SKM-1 treated with dmso at 0.1 percent for 144 hours (cell line): ENCODE results near the gene ZNF26.
"Not testable (repeated sequence)": the region's sequence is repeated elsewhere in the genome, so short reads cannot be mapped to it uniquely, and the experiment has no call there.

Experiments used
- DNase-seq: peaks from one replicate; lab custom pipeline; 2025; ENCODE audit not compliant: unreplicated experiment; lab: John Stamatoyannopoulos, UW

Gene ZNF26, protein sequence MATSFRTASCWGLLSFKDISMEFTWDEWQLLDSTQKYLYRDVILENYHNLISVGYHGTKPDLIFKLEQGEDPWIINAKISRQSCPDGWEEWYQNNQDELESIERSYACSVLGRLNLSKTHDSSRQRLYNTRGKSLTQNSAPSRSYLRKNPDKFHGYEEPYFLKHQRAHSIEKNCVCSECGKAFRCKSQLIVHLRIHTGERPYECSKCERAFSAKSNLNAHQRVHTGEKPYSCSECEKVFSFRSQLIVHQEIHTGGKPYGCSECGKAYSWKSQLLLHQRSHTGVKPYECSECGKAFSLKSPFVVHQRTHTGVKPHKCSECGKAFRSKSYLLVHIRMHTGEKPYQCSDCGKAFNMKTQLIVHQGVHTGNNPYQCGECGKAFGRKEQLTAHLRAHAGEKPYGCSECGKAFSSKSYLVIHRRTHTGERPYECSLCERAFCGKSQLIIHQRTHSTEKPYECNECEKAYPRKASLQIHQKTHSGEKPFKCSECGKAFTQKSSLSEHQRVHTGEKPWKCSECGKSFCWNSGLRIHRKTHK

DNA sequence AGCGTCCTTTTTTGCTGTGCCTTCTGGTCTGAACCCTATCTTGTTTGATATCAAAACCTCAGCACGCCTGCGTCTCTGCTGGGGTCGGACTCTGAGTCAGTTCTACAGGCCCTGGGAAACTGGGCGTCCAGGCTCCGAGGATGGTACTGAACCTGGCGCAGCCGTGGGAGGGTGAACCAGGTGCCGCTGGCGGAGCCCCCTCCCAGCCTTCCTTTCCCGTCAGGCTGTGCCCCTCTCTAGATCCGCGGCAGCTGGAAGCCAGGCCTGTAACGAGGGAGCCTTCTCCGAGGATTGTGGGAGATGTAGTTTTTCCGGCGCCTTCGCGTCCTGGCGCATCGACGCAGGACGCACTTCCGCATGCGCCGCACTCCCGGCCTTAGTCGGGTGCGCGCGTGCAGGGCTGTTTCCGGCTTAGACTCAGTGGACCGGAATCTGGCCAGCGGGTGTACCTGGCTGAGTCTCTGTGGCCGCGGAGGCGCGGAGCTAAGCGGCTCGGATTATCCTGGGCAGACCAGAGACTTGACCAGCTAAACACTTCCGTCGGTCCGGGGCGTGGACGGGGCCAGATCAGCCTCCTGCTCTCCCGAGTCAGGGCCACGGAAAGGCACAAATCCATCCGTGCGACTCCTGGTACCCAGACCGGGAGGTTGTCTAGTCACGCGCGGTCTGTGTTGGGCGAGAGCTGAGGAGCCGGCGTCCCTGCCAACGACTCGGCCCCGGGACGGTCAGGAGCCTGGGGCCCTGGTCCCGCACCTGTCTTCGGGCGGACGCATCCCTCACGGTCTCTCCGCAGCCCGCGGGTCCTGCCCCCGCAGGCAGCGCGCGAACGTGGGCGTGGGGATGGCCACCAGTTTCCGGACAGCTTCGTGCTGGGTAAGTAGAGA, at the start of gene ZNF26:
Gene ZNF26, plus strand, starts transcription at position 367 of the 884 bp plus-strand sequence. Its CDS starts 474 bp downstream, at position 841.
- peak; percentile 60 for DNase-seq

DNA sequence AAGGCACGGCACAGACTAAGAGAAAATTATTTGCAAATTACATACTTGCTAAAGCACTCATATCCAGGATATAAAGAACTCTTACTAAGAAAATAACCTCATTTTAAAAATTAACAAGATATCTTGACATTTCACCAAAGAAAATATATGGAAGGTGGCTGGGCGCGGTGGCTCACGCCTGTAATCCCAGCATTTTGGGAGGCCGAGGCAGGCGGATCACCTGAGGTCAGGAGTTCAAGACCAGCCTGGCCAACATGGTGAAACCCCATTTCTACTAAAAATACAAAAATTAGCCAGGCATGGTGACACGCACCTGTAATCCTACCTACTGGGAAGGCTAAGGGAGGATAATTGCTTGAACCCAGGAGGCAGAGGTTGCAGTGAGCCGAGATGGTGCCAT, 49.2 kb upstream of the ZNF26 start:
- not testable (repeated sequence) for DNase-seq

DNA sequence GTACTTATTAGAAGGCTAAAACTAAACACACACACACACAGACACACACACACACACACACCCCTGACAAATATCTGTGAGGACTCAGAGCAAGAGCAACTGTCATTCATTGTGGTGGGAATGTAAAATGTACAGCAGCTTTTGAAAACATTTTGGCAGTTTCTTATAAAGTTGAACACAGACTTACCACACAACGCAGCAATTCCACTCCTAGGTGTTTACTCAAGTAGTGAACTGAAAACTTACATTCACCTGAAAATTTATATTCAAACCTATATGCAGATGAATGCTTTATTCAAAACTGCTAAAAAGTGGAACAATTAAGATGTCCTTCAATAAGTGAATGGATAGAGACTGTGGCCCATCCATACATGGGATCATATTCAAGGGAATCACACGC, 48.7 kb upstream of the ZNF26 start:
- DNase-seq = no peak

DNA sequence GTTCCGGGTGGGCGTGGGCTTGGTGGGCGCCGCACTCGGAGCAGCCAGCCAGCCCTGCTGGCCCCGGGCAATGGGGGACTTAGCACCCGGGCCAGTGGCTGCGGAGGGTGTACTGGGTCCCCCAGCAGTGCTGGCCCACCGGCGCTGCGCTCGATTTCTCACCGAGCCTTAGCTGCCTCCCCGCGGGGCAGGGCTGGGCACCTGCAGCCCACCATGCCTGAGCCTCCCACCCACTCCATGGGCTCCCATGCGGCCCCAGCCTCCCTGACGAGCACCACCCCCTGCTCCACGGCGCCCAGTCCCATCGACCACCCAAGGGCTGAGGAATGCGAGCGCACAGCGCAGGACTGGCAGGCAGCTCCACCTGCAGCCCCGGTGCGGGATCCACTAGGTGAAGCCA, 47.4 kb upstream of the ZNF26 start:
- DNase-seq = not testable (repeated sequence)

DNA sequence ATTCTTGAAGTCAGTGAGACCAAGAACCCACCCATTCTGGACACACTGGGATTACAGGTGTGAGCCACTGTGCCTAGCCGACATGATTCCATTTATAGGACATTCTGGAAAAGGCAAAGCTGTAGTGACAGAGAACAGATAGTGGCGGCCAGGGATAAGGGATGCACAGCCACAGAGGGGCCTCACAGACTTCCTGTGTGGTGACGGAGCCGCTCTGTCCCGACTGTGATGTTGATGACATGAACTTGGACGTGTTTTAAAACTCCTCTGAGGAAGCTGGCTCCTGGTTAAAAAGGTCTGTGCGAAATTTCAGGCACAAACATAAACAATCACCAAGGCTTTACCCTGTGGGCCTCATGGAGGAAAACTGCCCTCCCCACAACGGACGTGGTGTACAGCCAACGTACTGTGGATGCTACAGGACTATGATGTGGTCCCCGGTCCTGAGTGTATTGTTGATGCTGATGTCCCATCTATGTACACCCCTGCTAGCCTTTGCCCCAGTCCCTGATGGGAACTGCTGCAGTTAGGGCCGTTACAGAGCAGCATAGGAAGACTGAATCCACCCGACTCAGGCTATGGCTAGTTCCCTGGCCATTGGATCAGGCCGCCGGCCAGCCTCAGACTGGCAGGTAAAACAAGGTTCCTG, 46.0 kb upstream of the ZNF26 start:
- DNase-seq = no peak

DNA sequence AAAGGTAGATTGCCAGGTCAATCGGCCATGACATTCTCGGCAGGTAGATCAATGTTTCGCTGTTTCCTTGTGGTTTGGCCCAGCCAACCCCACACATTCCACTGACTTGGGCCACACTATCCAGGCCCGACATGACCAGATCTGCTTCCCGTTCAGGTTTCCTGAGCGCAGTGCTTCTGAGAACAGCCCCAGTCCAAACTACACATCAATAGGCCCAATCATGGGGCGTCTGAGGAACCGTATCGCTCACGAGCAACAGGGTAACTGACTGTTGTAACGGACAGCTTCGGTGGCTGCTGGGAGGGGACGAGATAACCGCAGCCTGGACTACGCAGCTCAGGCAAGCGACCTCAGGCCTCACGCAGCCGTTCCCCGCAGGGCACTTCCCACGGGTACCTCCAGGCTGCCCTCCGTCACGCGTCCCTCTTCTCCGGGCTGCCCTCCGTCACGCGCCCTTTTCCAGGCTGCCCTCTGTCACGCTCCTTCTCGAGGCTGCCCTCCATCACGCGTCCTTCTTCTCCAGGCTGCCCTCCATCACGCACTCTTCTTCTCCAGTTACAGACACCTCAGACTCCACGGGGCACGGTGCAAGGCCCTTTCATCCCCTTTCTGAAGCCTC, 44.7 kb upstream of the ZNF26 start:
- no peak for DNase-seq

DNA sequence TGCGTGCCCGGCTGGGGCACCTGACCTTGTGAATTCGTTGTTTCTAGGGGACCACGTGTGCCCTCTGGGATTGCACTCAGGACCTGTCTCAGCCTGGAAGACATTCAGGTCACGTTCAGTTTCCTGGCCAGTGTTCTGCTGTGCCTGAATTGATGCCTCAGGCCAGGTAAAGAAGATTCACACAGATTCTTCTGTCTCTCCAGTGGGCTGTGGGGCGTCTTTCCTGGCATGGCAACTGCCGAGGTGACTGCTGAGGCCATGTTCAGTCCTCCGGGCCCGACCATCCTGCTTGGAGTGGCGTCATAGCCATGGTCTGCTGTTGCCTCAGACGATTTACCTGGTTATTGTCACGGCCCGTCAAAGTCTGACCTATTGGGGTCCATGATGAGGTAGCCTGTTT, 43.6 kb upstream of the ZNF26 start:
- no peak for DNase-seq

DNA sequence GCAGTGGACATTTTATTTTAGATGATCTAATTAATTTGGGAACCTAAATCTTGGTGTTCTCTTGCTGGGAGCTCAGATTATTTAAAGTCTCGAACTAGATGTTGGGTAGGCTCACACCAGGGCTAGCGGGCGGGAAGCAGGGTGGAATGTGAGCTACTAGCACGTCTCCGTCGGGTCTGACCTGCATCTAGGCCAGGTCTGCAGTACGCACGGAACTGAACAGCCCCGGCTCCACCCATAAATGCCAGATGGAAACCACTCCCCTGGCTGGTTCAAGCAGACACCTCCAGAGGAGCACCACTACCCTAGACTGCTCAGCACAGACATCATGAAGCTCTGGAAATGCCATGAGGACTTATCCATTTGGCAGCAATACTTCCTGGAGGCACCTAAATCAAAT, 40.4 kb upstream of the ZNF26 start:
- no peak for DNase-seq

DNA sequence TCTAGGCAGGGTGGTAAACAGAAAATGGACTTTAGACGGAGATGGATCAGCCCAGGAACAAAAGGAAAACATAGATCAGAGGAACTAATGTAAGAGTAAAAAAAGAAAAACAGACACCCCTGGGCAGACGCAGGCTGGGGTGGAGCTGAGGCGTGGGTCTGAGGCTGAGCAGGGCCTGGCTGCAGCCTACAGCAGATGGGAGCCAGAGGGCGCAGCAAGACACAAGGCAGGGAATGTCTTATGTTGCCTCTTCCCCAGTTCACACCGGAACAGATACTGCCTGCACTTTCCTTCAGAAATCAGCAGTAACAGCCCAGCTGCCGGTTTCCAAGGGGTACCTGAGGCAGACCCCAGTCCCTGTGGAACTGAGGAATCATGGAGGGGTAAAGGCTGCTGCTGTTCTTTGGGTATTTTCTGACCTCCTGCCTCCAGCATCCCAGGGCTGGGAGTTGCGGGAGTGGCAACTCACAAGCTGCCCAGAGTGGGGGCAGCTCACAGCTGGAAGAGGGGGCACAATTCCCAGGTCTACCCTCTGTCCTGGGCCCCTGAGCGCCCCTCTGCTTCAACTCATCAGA, 39.8 kb upstream of the ZNF26 start:
- no peak for DNase-seq

DNA sequence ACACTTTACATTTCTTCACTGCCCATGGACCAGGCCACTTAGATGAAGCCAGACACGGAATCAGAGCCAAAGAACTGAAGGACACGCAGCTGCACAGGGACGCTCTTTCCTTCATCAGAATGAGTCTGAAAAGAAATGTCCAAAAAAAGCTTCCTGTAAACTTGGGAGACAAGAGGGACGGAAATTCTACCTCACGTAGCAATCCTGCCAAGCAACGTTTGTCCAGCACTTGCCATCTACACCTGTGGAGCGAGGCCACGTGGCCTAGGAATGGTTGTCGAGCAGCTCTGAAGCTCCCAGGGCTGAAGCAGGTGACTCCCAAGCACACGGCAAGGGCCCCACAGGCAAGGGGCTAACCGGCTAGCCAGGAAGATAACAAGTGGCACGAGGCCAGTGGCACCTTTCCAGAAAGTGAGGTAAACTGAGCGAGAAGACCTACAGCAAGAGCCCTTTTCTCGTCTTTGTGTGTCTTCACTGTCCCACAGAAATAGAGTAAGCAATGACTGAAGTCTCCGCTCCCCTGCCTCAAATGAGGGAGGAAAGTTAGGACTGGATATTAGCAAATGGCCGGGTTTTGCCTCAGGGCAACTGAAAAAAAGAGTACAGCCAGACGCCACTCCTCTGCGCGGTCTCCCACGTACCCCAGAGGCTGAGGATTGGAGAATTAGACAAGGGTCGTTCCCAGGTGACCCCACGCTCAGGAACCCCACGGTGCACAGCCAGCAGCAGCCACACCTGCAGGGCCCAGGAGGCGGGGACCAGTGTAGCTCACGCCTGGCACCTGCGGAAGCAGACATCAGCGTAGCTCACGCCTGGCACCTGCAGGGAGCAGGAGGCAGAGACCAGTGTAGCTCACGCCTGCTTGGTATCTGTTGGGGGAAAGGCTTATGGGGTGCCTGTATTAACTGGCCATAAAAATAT, 37.8 kb upstream of the ZNF26 start:
- DNase-seq = no peak

DNA sequence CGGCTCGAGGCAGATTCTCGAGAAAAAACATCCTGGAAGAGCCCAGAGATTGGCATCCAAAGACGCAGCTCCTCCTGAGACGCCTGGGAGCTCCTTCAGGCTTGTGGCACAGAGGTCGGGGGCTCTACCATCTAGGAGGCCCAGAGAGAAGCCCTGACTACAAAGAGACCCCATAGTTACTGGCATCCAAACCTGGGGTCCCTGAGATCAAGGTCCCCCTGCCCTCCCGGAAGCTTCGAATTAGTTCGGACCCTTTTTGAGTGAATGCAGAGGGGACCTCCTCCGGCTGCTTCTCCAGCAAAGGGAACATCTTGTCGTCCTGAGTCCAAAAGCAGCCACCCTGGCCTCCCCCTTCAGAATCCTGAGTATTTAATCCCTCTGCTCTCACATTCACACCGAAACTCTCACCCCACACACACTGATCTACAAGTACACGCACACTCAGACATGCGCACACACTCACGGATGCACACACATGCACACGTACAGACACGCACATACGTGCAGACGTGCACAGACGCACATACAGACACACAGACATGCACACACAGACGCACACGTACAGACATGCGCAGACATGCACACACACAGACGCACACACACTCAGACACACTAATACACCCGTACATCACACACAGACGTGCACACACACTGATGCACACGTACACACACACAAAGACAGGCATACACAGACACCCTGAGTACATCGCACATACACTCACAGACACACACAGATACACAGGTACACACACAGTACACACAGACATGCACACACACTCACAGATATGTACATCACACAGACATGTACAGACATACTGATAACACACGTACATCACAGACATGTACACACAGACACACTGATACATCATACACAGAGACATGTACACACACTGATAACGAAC, 36.0 kb upstream of the ZNF26 start:
- DNase-seq = no peak

DNA sequence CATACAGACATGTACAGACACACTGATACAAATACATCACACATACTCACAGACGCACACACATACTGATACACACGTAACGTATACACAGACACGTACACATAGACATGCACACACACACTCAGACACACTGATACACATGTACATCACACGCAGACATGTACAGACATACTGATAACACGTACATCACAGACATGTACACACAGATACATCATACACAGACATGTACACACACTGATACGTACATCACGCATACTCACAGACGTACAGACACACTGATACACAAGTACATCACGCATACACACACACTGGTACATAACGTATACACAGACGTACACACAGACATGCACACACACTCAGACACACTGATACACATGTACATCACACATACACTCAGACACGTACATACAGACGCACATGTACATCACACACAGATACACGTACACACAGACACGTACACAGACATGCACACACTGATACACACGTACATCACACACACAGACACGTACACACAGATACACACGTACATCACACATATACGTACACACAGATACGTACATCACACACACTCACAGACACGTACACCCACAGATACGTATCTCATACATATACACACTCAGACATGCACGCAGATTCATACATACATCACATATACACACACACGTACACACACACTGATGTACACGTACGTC, 35.2 kb upstream of the ZNF26 start:
- DNase-seq = no peak

DNA sequence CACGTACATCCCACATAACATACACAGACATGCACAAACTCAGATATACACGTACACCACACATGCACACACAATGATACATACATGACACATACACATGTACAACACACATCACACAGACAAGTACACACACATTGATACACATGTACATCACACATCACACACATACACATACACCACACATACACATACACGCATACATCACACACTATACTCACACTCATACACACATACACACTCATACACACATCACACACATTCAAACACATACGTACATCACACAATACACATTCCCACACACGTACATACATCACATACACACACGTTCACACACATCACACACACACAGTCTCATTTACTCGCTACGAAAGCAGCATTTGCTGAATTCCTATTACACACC, 34.5 kb upstream of the ZNF26 start:
- DNase-seq = no peak

DNA sequence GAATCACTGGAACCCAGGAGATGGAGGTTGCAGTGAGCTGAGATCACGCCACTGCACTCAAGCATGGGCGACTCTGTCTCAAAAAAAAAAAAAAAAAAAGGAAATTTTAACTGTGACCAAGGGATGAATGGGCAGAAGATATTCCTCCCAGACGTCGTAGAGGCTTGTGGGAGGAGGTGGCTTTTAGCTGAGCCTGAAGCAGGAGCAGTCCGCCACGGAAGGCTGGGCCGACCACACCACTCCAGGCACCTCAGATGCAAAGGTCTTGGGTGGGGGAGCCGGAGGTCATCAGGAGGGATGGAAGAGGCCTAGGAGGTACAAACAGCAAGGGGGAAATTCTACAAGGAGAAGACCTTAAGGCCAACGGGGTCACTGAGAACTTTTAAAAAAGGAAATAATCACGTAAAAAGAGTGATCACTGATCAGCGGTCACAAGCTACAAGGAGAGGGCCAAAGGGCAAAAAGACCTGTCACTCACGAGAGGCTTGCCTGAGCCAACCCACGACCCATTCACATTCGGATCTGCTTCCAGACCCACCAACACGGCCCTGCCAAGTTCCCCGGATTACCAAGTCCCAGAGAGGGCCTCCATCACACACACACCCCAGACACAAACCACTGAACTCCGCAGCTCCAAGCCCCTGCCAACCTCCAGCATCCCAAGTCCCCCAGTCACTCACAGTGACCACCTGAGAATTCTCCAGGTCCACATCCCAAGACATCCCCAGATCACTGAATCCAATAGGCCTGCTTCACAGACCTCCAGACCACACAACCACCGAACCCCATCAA, 33.6 kb upstream of the ZNF26 start:
- no peak for DNase-seq

DNA sequence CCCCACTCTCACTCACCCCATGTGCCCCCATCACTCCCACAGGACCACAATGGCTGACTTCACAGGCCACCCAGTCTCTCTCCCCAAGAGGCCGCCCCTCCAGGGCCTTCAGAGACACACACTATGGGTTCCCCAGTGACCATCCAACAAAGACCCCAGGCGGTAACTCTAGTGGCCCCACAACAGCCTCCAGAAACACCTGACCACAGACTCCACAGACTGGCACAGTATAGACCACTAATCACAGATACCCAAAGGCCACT, 33.1 kb upstream of the ZNF26 start:
- DNase-seq = no peak

DNA sequence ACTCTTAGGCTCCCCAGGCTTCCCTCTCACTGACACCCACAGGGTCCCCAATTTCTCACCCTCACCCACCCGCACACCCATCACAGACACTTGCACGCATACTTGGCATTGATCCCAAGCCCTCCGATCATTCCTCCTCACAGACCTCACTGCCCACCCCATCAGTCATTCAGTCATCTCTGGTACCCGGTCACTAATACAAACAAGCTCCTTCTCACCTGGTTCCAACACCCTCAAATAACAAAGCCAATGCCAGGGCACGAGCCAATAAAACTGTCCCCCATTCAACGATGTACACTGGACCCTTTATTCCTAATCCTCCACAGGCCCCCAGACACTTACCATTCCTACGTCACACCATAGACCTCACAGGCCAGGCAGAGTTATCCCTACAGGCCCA, 32.4 kb upstream of the ZNF26 start:
- DNase-seq = no peak

DNA sequence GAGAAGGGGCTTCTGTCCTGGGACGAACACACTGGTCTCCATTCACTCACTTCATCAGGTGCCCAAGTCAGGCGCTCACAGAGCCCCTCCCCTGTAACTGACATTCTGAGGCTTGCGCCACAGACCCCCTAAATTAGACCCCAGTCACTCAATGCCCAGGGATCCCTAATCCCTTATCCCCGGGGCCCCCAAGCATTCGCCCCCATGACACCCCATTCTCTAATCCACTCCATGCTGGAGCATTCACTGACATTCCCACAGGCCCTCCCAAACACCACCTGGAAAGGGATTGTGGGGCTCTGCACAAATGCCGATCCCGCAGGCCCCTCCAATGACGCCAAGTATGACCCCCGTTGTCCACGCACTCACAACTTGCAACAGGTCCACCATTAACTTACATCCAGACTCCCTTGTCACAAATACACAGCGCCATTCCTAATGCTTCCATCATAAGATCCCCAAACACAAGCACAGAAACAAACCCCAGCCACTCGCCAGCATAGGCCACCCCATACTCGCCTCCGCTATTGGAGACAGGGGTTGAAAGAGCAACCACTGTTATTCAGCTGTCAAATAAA, 31.6 kb upstream of the ZNF26 start:
- no peak for DNase-seq
